GM12878 (cell line): ENCODE measurements around the gene PPHLN1.

Experiments used
- CTCF ChIP-seq, 3 experiments: IDR thresholded peaks in 2 of 3; conservative IDR thresholded peaks in 1 of 3; 2 replicates each; pipeline ENCODE4 v1.5.1; 2011; ENCODE audit warnings: low read depth in 3 of 3, low read length in 3 of 3, mild to moderate bottlenecking in 3 of 3, control low read depth in 2 of 3, moderate library complexity in 2 of 3, inconsistent platforms in 1 of 3, mixed read lengths in 1 of 3; ENCODE audit not compliant: control insufficient read depth in 2 of 3, insufficient read depth in 1 of 3; ENCODE audit errors: extremely low read depth in 1 of 3
- EP300 ChIP-seq, 2 experiments: fragments of 150-350 bp in 1 of 2; IDR thresholded peaks; 2 replicates each; pipeline ENCODE4 v1.6.1; 2011 to 2012; ENCODE audit warnings: low read depth in 2 of 2, low read length in 2 of 2, borderline replicate concordance in 1 of 2, improper control_type of control experiment in 1 of 2, inconsistent platforms in 1 of 2; ENCODE audit not compliant: control insufficient read depth in 1 of 2

- TF ChIP-seq CTCF (IDR thresholded peaks at IDR 0.05 in 2 of 3, conservative IDR thresholded peaks at IDR 0.05 in 1 of 3; ENCODE audit: control insufficient read depth in 2 of 3, extremely low read depth in 1 of 3, insufficient read depth in 1 of 3, low read depth in 3 of 3, low read length in 3 of 3) (no peak), EP300 (IDR thresholded peaks at IDR 0.05; ENCODE audit: borderline replicate concordance in 1 of 2, control insufficient read depth in 1 of 2, low read depth in 2 of 2, low read length in 2 of 2) (no peak)
These were observed 60.3 kb downstream of the PPHLN1 start for GRCh38 chr12:42386308-42386707.
